Measurements from ENCODE around the gene ZRANB3.

ZRANB3 gene

DNA sequence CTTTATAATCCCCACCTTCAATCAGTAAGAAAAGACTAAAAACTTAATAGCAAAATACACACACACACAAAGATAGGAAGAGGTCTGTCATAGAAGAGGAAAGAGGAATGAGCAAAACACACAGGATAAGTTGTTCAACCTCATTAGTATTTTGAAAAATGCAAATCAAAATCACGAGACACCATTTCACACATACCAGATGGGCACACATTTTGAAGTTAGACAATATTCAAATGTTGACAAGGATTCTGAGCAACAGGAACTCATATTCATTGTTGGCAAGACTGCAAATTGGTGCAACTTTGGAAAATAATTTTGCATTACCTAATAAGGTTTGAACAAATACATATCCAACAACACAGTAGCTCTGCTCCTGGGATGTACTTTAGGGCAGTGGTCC is 351.3 kb downstream of the ZRANB3 start:
- DNase-seq (ENCODE audit: low read depth in 1 of 2, low spot score in 1 of 2): no peak

DNA sequence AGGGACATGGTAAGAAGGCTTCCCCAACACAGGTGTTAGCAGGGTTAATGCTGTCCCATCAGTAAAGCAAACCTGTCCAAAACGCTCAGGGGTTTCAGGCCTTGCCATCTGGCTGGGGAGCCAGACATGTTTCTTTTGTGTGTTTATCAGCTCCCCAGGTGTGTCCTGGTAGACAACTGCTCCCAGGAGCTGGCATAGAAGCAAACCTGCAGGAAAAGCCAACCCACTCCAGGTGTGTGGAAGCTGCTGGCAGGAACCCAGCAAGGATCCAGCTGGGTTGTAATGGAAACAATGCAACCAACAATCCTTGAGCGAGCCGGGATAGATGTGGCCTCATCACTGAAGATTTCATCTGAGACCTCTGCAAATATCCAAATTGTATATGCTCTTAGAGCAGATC is 355.8 kb downstream of the ZRANB3 start:
- no peak for DNase-seq (ENCODE audit: low read depth in 1 of 2, low spot score in 1 of 2)

DNA sequence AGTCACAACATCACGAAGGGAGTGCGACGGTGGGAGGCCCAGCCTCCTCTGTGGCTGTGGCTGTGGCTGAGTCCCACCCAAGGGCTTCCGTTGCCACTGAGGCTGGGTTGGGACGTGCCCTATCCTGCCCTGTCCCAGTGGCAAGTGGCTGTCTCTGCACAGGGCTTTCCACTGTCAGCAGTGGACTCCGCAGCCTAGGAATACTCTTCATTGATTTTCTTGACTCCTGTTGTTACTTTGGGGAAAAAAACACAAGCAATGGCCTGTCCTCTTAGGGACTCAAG is 356.3 kb downstream of the ZRANB3 start:
- no peak for DNase-seq (ENCODE audit: low read depth in 1 of 2, low spot score in 1 of 2)

DNA sequence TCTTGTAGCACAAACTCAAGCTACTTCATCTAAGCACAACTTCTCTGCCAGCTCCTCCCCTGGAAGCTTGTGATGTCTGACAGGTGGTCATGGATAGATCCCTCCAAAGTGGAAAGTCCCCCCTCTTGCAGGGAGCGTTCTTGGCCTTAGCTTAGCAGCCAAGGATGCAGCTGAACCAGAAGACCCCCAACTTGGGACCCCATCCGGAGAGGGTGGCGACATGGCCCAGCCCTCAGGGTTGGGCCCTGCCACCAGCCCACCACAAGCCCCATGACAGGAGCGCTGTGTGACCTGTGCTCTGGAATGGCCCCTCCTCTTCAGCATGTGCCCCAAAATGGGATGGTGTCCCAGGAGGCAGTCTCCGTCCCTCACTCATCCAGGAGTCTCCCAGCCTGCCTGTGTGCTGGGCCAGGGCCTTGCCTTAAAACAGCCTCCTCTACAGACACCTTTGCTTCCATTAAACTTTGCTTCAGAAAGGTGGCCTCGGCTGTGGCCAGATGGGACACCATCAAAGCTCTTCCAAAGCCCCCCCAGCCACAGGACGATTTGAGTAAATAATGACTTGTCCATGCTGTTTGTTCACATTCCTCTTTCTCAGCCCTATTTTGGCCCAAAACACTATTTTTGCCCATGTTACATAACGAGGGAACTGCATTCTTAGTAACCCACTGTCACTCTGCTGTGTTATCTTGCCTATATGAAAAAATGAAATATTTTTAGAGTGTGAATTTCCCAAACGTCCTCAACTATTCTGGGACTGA is 356.8 kb downstream of the ZRANB3 start:
- no peak for DNase-seq (ENCODE audit: low read depth in 1 of 2, low spot score in 1 of 2)

DNA sequence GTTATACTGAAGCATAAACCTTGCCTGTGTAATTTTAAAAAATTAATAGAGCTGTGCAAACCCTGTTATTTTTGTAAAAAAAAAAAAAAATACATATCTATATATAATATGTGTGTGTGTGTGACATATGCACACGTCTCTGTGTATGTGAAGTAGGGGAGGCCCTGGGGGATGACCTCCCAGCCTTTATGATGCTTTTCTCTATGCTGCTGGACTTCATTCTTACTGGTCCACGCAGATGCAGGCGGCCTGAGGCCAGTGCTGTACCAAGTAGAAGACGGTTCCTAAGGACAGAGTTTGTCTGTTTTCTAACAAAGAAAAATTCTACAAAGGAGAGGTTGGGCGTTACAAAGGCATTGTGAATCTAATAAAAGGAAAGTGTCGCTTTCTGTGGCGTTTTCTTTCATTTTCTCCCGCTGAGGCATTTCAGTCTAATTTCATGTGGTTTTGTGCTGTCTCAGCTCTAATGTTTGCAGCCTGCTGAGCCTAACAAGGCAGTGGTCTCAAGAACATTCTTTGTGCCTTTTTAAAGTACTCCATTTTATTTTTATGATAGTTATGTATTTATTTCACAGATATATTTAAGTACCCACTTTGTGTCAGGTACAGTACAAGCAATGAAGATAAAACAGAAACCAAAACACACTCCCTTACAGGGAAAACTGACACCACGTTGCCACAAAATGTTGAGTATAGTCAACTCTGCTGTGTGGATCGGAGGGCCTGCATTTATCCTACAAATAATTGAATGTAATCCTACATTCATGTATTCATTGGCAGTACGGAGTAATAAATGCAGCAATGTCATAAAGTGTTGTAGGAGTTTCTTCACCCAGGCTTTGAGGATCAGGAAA is 360.9 kb downstream of the ZRANB3 start:
- no peak for DNase-seq (ENCODE audit: low read depth in 1 of 2, low spot score in 1 of 2)

DNA sequence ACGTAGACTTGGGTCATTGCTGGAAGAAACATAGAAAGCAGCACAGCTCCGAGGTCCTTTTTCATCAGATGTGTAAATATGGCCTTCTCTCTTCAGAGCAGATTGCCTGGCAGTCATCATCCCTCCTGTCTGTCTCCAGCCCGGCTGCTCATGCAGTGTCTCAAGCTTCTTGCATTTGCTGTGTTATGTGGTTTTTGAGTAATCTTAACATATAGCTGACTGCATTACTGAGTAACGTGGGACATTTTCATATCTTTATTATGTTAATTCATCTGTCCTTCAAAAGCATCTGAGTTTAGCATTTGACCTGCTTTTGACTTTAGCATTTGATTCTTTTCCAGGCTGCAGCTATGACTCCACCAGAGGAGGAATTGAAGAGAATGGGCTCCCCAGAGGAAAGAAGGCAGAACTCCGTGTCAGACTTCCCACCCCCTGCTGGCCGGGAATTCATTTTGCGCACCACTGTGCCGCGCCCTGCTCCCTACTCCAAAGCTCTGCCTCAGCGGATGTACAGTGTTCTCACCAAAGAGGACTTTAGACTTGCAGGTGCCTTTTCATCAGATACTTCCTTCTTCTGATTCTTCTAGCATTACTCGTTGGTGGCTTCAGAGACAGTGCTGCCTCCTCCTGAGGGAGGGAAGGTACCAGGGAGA is 362.7 kb downstream of the ZRANB3 start:
- DNase-seq (ENCODE audit: low read depth in 1 of 2, low spot score in 1 of 2): no peak

DNA sequence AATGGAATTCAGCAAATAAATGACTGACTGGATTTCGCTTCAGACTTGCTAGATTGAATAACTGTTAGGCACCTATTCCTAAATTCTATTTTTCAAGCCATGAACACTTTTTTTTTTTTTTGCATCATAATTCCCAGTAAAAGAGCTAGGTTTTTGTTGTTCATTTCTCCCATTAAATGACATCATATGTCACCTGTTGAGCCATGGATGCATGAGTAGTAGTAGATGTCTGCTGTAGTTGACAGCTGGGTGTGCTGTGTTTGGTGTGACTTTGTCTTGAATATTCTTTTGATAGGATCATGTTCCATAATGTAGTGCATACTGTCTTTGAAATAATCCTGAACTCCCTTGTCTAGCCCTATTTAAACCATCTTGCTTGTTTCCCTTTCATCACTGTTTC is 363.7 kb downstream of the ZRANB3 start:
- no peak for DNase-seq (ENCODE audit: low read depth in 1 of 2, low spot score in 1 of 2)

DNA sequence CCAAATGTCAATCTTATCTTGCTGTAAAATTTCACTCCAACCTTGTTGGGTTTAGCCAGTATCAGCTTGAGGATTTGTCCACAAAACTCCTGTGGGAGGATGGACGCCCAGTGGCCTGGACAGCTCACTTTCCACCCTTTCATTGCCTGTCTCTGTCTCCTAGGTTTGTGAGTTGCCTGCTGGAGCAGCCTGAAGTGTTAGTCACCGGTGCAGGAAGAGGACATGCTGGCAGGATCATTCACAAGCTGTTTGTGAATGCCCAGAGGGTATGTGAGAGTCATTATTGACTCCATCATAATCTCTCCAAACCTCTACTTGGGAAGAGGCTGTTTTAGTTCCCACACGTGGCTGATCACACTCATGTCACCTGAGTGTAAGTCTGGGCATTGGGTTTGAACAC is 366.6 kb downstream of the ZRANB3 start:
- DNase-seq (ENCODE audit: low read depth in 1 of 2, low spot score in 1 of 2): no peak

DNA sequence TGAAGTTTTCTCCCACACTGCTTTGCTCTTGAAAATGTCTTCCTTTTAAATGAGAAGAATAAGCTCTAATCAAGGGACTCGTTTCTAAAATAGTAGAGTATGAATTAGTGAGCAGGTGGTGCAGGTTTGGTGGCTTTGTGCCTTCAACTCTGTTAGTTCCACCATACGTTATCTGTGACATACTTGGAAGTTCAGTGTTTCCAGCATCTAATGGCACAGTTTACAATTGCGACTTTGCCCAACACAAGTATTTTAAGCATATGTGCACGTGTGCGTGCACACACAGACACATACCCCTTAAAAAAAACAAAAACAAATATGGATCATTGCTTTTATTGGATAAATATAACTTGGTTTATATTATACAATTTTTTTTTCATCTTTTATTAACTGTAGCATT is 367.1 kb downstream of the ZRANB3 start:
- DNase-seq (ENCODE audit: low read depth in 1 of 2, low spot score in 1 of 2): no peak

DNA sequence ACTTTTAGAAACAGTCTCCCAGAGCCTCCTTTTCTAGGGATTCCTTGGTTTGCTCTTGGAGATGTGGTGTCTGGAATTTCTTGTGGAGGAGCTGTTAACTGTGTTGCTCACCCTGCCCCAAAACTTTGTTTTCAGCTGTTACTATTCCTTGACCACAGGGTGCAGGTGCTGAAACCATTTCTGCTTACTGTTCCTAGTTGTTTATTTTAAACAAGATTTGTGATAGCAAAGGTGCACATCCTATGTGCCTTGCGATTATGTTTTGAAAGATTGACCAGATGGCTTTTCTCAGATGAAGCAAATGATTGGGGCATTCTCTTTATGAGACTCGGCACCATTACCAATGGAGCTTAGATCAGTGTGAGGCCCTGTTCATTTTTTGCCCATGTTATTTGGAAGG is 367.7 kb downstream of the ZRANB3 start:
- no peak for DNase-seq (ENCODE audit: low read depth in 1 of 2, low spot score in 1 of 2)

DNA sequence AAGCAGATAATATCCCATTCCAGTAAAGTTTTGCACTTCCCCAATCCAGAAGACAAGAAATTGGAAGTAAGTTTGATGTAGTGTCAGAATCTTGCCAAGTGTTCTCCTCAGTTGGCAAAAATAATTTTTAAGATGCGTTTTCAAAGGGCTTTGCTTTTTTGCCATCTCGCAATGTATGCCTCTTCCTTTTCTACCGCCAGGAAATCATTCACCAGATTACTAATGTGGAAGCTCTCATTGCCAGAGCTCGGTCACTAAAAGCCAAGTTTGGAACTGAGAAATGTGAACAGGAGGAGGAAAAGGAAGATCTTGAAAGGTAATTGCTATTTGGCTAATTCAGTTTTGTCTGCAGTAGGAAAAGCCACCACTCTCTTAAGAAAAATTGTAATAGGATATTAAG is 368.2 kb downstream of the ZRANB3 start:
- DNase-seq (ENCODE audit: low read depth in 1 of 2, low spot score in 1 of 2): no peak

DNA sequence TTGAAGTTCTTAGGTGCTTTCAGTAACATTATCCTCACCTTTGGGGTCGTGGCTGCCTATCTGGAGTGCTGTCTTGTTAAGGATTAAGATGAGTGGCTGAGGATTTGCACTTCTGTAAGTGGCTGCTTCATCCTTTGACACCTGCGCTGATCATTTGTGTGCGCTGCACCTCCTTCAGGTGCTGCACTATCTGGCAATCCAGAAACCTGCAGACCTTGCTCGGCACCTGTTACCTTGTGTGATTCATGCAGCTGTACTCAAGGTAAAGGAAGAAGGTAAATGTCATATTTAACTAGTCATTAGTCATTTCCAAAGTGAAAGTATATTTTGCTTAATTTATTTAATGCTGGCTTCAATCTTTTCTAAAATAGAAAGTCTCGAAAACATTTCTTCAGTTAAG is 368.6 kb downstream of the ZRANB3 start:
- no peak for DNase-seq (ENCODE audit: low read depth in 1 of 2, low spot score in 1 of 2)

DNA sequence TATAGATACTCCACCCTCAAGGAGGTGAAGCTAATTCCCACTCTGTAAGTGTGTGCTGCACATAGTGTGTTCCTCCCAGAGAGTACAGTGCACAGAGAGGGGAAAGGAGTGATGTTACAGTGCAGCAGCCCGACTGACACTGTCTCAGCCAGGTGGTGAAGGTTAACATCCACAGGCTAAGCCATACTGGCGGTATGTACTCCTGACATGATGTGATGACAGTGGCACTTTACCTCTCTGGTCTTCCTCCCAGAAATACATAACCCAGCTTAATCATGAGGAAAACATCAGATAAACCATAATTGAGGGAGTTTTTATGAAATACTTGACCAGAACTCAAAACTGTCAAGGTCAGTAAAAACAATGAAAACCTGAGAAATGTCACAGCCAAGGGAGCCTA is 371.8 kb downstream of the ZRANB3 start:
- DNase-seq (ENCODE audit: low read depth in 1 of 2, low spot score in 1 of 2): no peak

DNA sequence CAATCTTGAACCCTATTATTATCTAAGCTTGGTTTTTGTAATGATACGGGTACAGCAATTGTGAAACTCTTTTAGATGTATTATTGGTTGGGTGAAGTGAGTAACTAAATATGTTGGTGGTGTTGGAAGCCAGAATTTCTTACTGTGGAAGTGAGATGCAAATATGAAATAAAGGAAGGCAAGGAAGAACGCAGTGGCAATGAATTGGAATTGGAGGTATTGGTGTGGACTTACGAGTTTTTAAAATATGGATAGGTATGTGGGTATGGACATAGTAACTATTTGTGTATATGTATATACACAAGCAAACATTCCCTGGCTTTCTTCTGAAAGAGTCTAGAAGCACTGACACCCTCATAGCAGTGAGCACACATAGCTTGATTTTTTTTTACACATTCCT is 373.2 kb downstream of the ZRANB3 start:
- no peak for DNase-seq (ENCODE audit: low read depth in 1 of 2, low spot score in 1 of 2)

DNA sequence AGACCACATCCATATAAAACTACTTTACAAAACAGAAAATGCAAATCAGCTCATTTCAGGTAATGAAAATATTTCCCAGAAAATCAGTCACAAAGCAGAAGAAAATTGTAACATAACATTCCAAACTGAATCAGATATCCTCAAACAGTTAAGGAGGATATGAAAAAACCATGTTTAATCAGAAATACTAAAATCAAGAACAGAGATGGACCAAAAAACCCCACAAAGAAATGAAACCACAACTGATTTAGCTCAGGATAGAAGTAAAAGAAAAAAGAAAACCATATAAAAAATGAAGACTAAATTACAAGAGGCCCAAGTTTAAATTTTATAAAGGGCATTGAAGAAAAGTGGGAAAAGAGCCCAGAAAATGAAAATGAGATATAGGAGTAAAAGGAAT is 376.1 kb downstream of the ZRANB3 start:
- DNase-seq (ENCODE audit: low read depth in 1 of 2, low spot score in 1 of 2): no peak

DNA sequence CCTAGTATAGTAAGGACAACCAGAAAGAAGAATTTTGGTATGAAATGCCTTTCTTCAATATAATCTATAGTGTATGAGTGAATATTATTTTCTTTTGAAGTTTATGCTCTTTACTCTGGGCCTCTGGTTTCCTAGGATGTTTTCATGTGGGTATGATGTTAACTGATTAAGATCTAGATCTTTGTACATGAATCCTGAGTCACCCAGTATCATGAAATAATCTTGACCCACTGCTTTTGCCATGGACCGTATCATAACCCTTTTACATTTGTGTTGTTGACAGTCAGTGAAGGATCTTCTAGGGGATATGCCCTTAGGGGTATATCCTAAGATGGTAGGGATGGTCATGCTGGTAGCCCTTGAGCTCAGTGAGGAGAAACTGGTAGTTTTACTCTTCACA is 378.7 kb downstream of the ZRANB3 start:
- no peak for DNase-seq (ENCODE audit: low read depth in 1 of 2, low spot score in 1 of 2)

DNA sequence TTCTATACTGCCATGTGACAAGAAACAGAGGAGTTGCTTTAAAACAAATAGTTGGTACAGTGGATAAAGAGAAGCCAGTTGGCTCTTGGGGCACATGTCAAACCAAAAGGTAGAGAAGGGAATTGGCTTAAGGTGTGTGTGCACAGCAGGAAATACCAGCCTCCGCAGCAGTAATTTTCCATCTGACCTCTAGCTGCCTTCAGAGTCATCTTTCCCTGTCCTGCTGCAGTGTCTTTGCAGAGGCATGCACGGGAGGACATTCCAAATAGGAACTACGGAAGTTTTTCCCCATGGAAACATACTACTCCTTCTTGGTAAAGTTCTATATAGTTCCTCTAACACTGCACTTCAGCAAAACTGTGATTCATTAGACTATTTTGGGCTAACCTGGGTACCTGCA is 379.4 kb downstream of the ZRANB3 start:
- no peak for DNase-seq (ENCODE audit: low read depth in 1 of 2, low spot score in 1 of 2)

DNA sequence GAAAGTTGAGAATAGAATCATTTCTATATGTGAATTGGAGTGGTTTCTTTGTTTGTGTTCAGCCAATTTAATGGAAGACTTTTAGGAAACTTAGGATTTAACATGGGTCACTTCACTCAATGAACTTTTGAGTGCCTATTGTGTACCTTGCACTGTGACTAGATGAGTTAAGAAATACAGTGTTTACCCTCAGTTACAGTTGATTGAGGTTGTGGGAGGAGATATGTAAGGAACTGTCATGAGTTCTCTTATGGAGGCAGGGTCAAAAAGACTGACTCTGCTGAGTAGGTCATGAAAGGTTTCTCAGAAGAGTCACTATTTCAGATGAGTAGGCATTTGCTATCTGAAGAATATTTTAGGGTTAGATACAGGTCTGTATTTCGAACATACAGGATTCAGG is 380.3 kb downstream of the ZRANB3 start:
- DNase-seq (ENCODE audit: low read depth in 1 of 2, low spot score in 1 of 2): no peak

DNA sequence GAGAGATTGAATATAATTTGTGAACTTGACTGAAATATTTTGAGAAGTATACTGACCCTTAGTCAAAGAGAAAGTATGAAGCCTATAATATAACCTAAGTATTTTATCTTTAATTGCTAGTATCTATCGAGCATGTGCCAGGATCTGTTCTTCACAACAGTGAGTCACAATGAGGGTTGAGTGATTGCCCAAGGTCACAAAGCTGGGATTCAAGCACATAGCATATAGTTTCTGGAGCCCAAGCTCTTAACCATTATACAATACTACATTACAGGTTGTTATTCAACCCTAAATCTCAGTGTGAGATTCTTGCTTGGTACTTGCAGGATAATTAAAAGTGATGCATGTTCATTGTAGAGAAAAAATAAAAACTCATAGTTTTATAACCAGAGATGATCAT is 381.8 kb downstream of the ZRANB3 start:
- no peak for DNase-seq (ENCODE audit: low read depth in 1 of 2, low spot score in 1 of 2)

DNA sequence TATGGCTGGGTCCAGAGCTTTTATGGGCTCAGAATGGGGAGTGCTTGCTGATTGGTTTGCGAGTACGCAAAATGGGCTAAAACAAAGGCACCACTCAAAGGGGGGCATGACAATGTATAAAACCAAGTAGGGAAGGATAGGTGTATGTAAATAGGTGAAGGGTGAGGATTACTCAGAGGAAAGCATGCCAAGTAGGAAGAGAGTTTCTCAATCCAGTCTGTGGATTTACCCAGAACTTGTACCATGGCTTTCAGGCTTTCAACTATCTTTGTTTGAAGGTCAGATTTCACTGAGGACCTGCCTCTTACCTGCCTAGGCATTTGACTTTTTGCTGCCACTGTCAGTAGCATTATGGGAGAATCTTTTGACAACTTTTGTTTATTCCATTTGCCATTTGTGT is 386.7 kb downstream of the ZRANB3 start:
- DNase-seq (ENCODE audit: low read depth in 1 of 2, low spot score in 1 of 2): no peak

DNA sequence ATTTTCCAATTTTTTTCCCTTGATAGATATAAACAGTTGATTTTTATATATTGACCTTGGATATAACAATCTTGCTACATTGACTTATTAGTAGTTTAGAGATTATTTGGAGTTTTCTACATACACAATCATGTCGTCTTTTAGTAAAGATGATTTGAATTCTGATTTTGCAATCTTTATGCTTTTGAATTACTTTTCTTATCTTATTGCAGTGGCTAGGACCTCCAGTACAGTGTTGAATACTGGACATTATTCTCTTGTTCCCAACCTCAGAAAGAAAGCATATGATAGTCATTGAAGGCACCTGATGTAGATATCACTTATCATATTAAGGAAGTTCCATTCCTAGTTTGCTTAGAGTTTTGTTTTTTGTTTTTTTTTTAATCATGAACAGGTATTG is 388.7 kb downstream of the ZRANB3 start:
- no peak for DNase-seq (ENCODE audit: low read depth in 1 of 2, low spot score in 1 of 2)

DNA sequence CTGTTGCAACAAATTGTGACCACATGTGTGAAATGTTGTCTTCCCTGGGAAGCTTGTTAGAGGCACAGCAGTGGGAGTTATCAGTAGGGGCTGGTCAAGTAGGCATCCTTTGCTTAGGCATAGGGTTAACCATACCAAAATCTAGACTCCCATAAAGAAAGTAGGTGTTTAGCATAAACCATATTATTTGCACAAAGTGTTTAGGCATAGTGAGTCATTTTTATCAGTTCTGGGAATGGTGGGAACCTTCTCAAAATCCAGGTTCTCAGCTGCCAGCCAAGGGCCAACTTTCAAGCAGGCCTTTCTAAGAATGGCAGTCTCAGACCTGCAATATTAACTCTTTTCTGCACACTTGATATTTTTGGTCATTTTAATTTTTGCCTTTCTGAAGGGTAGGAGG is 390.4 kb downstream of the ZRANB3 start:
- DNase-seq (ENCODE audit: low read depth in 1 of 2, low spot score in 1 of 2): no peak
